K562 (cell line): ENCODE results near the gene GABRB1. TPM values are rescaled to one million over a fixed set of nuclear protein-coding genes. Genes with fewer than 3 reads are reported as not detected.

Source experiments
- ATAC-seq: fragments of 200-7000 bp; cut with Tn5 transposase; 3 replicates; pipeline ENCODE4 v1.9.1; 2020; ENCODE audit warnings: moderate library complexity
- BruUV-seq: library from RNA; stranded (reverse); fragments of 400-500 nt; replicated peaks from 2 replicates; lab custom pipeline; 2021; lab: Mats Ljungman, UMichigan
- CTCF ChIA-PET: fragments of 300-600 bp; formaldehyde crosslinking; extraction: SDS; loops from one replicate; lab custom pipeline; 2021; ENCODE audit warnings: low intra/inter-chr PET ratio; lab: Yijun Ruan, JAX
- POLR2A ChIA-PET: fragments of 300-600, 350-650 bp; sonication (Branson Sonifier 250); formaldehyde crosslinking; extraction: SDS; loops from one replicate; lab custom pipeline; 2021; ENCODE audit warnings: antibody characterized with exemption, inconsistent platforms; lab: Yijun Ruan, JAX
- DNase-seq, 4 experiments: peaks; one replicate each; pipeline versions ENCODE4 v3.0.0 to v3.0.0-alpha.2; 2011 to 2018; ENCODE audit warnings: low spot score in 3 of 4, mixed read lengths in 3 of 4; ENCODE audit errors: extremely low read depth in 1 of 4
- FAIRE-seq: peaks from 2 replicates; lab custom pipeline; 2011; peaks lifted over from hg19 to GRCh38; lab: Jason Lieb, UNC
- H2AFZ ChIP-seq: 2 replicates; pipeline ENCODE4 v1.6.0; 2011; ENCODE audit warnings: low read depth, low read length, control low read depth, inconsistent platforms
- H3K27ac ChIP-seq: fragments of 200-600 bp; 3 replicates; pipeline ENCODE4 v1.8.0; 2011; ENCODE audit warnings: low read depth, mild to moderate bottlenecking, control low read depth, inconsistent platforms, low read length, moderate library complexity, mixed read lengths; ENCODE audit errors: extremely low read depth
- H3K27me3 ChIP-seq, 2 experiments: fragments of 300-600 bp in 1 of 2; 2 replicates in 1 of 2; 3 replicates in 1 of 2; pipeline versions ENCODE4 v1.6.0 to v1.8.0; 2011; ENCODE audit warnings: inconsistent platforms in 2 of 2, low read length in 2 of 2, mild to moderate bottlenecking in 1 of 2, mixed read lengths in 1 of 2, moderate library complexity in 1 of 2; ENCODE audit not compliant: control insufficient read depth in 2 of 2, insufficient read depth in 2 of 2
- H3K36me3 ChIP-seq: fragments of 300-600 bp; 3 replicates; pipeline ENCODE4 v1.8.0; 2011; ENCODE audit warnings: mild to moderate bottlenecking, low read length, inconsistent platforms; ENCODE audit not compliant: control insufficient read depth, insufficient read depth
- H3K4me1 ChIP-seq, 2 experiments: fragments of 200-600 bp in 1 of 2; replicated peaks in 1 of 2; 2 replicates in 1 of 2; 3 replicates in 1 of 2; pipeline versions ENCODE4 v1.5.1 to v1.8.0; 2011; ENCODE audit warnings: inconsistent platforms in 2 of 2, low read length in 2 of 2, mild to moderate bottlenecking in 1 of 2, mixed read lengths in 1 of 2, moderate library complexity in 1 of 2; ENCODE audit not compliant: control insufficient read depth in 2 of 2, insufficient read depth in 2 of 2
- H3K4me2 ChIP-seq: 2 replicates; pipeline ENCODE4 v1.6.1; 2011; ENCODE audit warnings: low read length, control low read depth, inconsistent platforms, mixed read lengths; ENCODE audit not compliant: insufficient read depth
- H3K4me3 ChIP-seq: fragments of 200-600 bp; sonication (generic), shearing (Covaris generic); 2 replicates; pipeline ENCODE4 v1.5.1; 2016; ENCODE audit warnings: control low read depth, inconsistent platforms
- H3K79me2 ChIP-seq: fragments of 200-600 bp; 3 replicates; pipeline ENCODE4 v1.8.0; 2011; ENCODE audit warnings: low read length, inconsistent platforms; ENCODE audit not compliant: control insufficient read depth, insufficient read depth
- H3K9ac ChIP-seq, 2 experiments: 2 replicates each; pipeline versions ENCODE4 v1.6.0 to v1.6.1; 2011; ENCODE audit warnings: low read depth in 2 of 2, low read length in 2 of 2, control low read depth in 1 of 2, inconsistent platforms in 1 of 2, mild to moderate bottlenecking in 1 of 2, mixed read lengths in 1 of 2; ENCODE audit not compliant: insufficient read depth in 1 of 2
- H3K9me1 ChIP-seq: one replicate; pipeline ENCODE4 v1.6.0; 2011; ENCODE audit warnings: inconsistent platforms, mild to moderate bottlenecking, low read length, moderate library complexity; ENCODE audit not compliant: control insufficient read depth, insufficient read depth
- H3K9me3 ChIP-seq: replicated peaks from 2 replicates; pipeline ENCODE4 v1.5.1; 2011; ENCODE audit warnings: low read depth, low read length, inconsistent platforms; ENCODE audit not compliant: control insufficient read depth, insufficient read depth
- H4K20me1 ChIP-seq: replicated peaks from 2 replicates; pipeline ENCODE4 v1.6.1; 2011; ENCODE audit warnings: low read length, inconsistent platforms, mixed read lengths; ENCODE audit not compliant: control insufficient read depth, insufficient read depth
- BCOR ChIP-seq: fragments of 450-650 bp; IDR thresholded peaks from 2 replicates; pipeline ENCODE4 v1.6.1; 2016
- BRD4 ChIP-seq: fragments of 200-600 bp; sonication (generic); IDR thresholded peaks from 2 replicates; pipeline ENCODE4 v1.6.1; 2017; ENCODE audit warnings: inconsistent platforms
- FOSL1 ChIP-seq: fragments of 200-800 bp; sonication (Bioruptor generic); conservative IDR thresholded peaks from 2 replicates; pipeline ENCODE4 v1.6.1; 2016; ENCODE audit warnings: missing genetic modification characterization, missing compliant biosample characterization
- MYNN ChIP-seq, 2 experiments: sonication (generic); formaldehyde crosslinking in 1 of 2; IDR thresholded peaks; 2 replicates each; pipeline versions ENCODE4 v1.5.0 to v1.6.1; 2016 to 2020; ENCODE audit warnings: antibody characterized with exemption in 1 of 2, missing genetic modification reagents in 1 of 2
- NFRKB ChIP-seq: fragments of 450-650 bp; IDR thresholded peaks from 2 replicates; pipeline ENCODE4 v1.6.1; 2016; ENCODE audit warnings: low read depth
- PCBP1 ChIP-seq: fragments of 200-400 bp; formaldehyde crosslinking; IDR thresholded peaks from 2 replicates; pipeline ENCODE4 v1.6.1; 2018; ENCODE audit warnings: mild to moderate bottlenecking, low read depth, low read length; ENCODE audit not compliant: poor library complexity, severe bottlenecking
- PHF8 ChIP-seq: fragments of 200-600 bp; sonication (generic); IDR thresholded peaks from 2 replicates; pipeline ENCODE4 v1.6.1; 2012; ENCODE audit warnings: mixed run types, mild to moderate bottlenecking, inconsistent platforms, low read length, moderate library complexity, borderline replicate concordance
- POLR3G ChIP-seq: IDR thresholded peaks from 2 replicates; pipeline ENCODE4 v1.6.1; 2011; ENCODE audit not compliant: insufficient read length, insufficient replicate concordance; ENCODE audit errors: extremely low read depth
- PTRF ChIP-seq: fragments of 450-650 bp; IDR thresholded peaks from 2 replicates; pipeline ENCODE4 v1.6.1; 2016; ENCODE audit warnings: mild to moderate bottlenecking, missing genetic modification characterization, missing compliant biosample characterization
- SIN3A ChIP-seq, 2 experiments: fragments of 150-350 bp in 1 of 2; IDR thresholded peaks; 2 replicates each; pipeline ENCODE4 v1.6.1; 2011 to 2016; ENCODE audit warnings: borderline replicate concordance in 2 of 2, low read depth in 2 of 2, low read length in 2 of 2, mild to moderate bottlenecking in 2 of 2, moderate library complexity in 2 of 2; ENCODE audit not compliant: control insufficient read depth in 1 of 2
- SMAD3 ChIP-seq: fragments of 450-650 bp; formaldehyde crosslinking; conservative IDR thresholded peaks from 2 replicates; pipeline ENCODE4 v1.4.0; 2020; ENCODE audit warnings: mild to moderate bottlenecking
- SREBF2 ChIP-seq: sonication (generic); formaldehyde crosslinking; IDR thresholded peaks from 2 replicates; pipeline ENCODE4 v1.4.0; 2020; ENCODE audit warnings: mild to moderate bottlenecking, missing genetic modification reagents
- WHSC1 ChIP-seq: IDR thresholded peaks from one replicate; pipeline ENCODE4 v1.6.1; 2012; ENCODE audit warnings: low read length, control low read depth, inconsistent platforms
- XRCC4 ChIP-seq: IDR thresholded peaks from one replicate; pipeline ENCODE4 v1.6.1; 2011; ENCODE audit not compliant: insufficient read depth, insufficient read length; ENCODE audit errors: extremely low read depth
- ZBTB8A ChIP-seq: fragments of 450-650 bp; IDR thresholded peaks from 2 replicates; pipeline ENCODE4 v1.6.1; 2018; ENCODE audit warnings: mild to moderate bottlenecking, moderate library complexity; ENCODE audit not compliant: partially characterized antibody
- ZNF445 ChIP-seq: fragments of 250-450 bp; sonication (Bioruptor Pico); IDR thresholded peaks from 2 replicates; pipeline ENCODE4 v1.4.0; 2020; ENCODE audit warnings: low read depth, mild to moderate bottlenecking, moderate library complexity
- ZNF699 ChIP-seq: fragments of 250-450 bp; sonication (Bioruptor Pico); IDR thresholded peaks from 2 replicates; pipeline ENCODE4 v1.8.0; 2021; ENCODE audit warnings: mild to moderate bottlenecking, moderate library complexity; ENCODE audit not compliant: insufficient replicate concordance
- in situ Hi-C: fragments of 300-500 bp; cut with MboI; formaldehyde crosslinking; loops from 4 replicates; pipeline ENCODE4 v1.15.0; 2018; ENCODE audit warnings: inconsistent platforms, mixed read lengths
- intact Hi-C: fragments of 100-400 bp; cut with micrococcal nuclease; formaldehyde crosslinking; loops from 2 replicates; pipeline ENCODE4 v1.14.2; 2022
- polyA plus RNA-seq, 8 experiments: library from polyadenylated mRNA; depleted of rRNA in 4 of 8; stranded (reverse) in 5 of 8; unstranded in 3 of 8; fragments of >200 nt; fragmentation: Nextera tagmentation in 2 of 8; fragmentation: Illumina TruSeq in 1 of 8; extraction: Ambion mirVana in 2 of 8; extraction: Trizol in 1 of 8; gene quantifications; 2 replicates each; pipeline versions ENCODE4 v1.2.1 to v1.2.3, GENCODE V29; 2011 to 2014; ENCODE audit warnings: inconsistent platforms in 1 of 8, missing spikeins in 1 of 8
- total RNA-seq, 7 experiments: library from RNA; depleted of rRNA in 6 of 7; stranded (reverse); fragments of >200 nt in 6 of 7; fragmentation: Illumina TruSeq in 2 of 7; extraction: Trizol in 2 of 7; gene quantifications; 2 replicates each; pipeline versions ENCODE4 v1.2.1 to v1.2.3, GENCODE V29; 2011 to 2021; ENCODE audit warnings: low replicate concordance in 1 of 7
- TF ChIP-seq, protein P1 (sequence below): fragments of 250-450 bp; sonication (Bioruptor Pico); IDR thresholded peaks from 2 replicates; pipeline ENCODE4 v1.8.0; 2021; ENCODE audit warnings: borderline replicate concordance, mild to moderate bottlenecking, moderate library complexity; ENCODE audit not compliant: poor library complexity, severe bottlenecking
- TF ChIP-seq, protein P2 (sequence below): fragments of 250-450 bp; sonication (Bioruptor Pico); IDR thresholded peaks from 2 replicates; pipeline ENCODE4 v1.5.0; 2021

GABRB1 gene
- total and polyA plus RNA-seq, 9 of the 15 experiments (the other 6 are each of a cell fraction or from before 2014, with no cell fraction given): not detected

DNA sequence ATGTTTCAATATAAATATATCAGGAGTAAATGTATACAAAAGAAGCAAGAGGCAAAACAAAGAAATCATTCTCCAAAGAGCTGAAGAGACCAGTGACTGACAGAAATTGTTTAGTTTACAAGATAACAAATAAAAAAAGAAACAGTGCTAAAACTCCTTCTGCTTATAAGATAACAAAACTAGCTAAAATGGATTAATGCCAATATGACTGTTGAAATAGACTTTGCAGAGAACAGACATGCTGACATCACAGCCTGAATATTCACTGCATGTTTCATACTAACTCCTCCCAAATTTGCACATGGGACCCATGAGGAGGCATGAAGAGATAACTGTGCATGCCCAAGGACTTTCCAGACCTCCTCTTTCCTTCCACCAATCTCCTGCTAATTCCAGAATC is 31.8 kb upstream of the GABRB1 start:
- in situ Hi-C loops: no loop called here
- no peak for TF ChIP-seq ZNF699 (CRISPR knock-in tag)
- TF ChIP-seq XRCC4: no peak
- no peak for TF ChIP-seq ZBTB8A
- no peak for TF ChIP-seq BRD4
- TF ChIP-seq, protein P1, sequence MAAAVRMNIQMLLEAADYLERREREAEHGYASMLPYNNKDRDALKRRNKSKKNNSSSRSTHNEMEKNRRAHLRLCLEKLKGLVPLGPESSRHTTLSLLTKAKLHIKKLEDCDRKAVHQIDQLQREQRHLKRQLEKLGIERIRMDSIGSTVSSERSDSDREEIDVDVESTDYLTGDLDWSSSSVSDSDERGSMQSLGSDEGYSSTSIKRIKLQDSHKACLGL (CRISPR knock-in tag): no peak
- no peak for TF ChIP-seq SMAD3
- TF ChIP-seq PTRF (tag): no peak
- no peak for TF ChIP-seq WHSC1
- TF ChIP-seq POLR3G: no peak
- TF ChIP-seq ZNF445: no peak
- no peak for TF ChIP-seq SIN3A (IDR thresholded peaks at IDR 0.05; ENCODE audit: borderline replicate concordance in 2 of 2, control insufficient read depth in 1 of 2, low read depth in 2 of 2, low read length in 2 of 2)
- no peak for TF ChIP-seq NFRKB
- no peak for TF ChIP-seq FOSL1 (tag)
- TF ChIP-seq, protein P2, sequence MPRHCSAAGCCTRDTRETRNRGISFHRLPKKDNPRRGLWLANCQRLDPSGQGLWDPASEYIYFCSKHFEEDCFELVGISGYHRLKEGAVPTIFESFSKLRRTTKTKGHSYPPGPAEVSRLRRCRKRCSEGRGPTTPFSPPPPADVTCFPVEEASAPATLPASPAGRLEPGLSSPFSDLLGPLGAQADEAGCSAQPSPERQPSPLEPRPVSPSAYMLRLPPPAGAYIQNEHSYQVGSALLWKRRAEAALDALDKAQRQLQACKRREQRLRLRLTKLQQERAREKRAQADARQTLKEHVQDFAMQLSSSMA (CRISPR knock-in tag): no peak
- no peak for TF ChIP-seq PCBP1
- TF ChIP-seq SREBF2 (CRISPR knock-in tag): no peak
- TF ChIP-seq PHF8: no peak
- no peak for TF ChIP-seq BCOR
- TF ChIP-seq MYNN (IDR thresholded peaks at IDR 0.05): no peak
- TF ChIP-seq MYNN (CRISPR knock-in tag; IDR thresholded peaks at IDR 0.05): no peak
- Histone ChIP-seq H3K4me2 (no peak overlapping the region), H3K9me3 (no peaks in the 10 kb centered on the region), H3K27me3 (no peaks in the 10 kb centered on the region), H4K20me1 (no peaks in the 10 kb centered on the region), H3K4me3 (no peak overlapping the region), H2AFZ (no peak overlapping the region), H3K27ac (no peak overlapping the region), H3K36me3 (no peaks in the 10 kb centered on the region), H3K4me1 (no peaks in the 10 kb centered on the region), H3K9me1 (no peaks in the 10 kb centered on the region), H3K79me2 (no peaks in the 10 kb centered on the region), H3K9ac (no peak overlapping the region)
- no peak for DNase-seq
- POLR2A ChIA-PET: no interaction called here
- no TSS peak for BruUV-seq
- intact Hi-C loops: no loop called here
- CTCF ChIA-PET: no interaction called here
- no peak for FAIRE-seq
- no peak for ATAC-seq
